ENCODE data around the gene WDR4. TPM values are rescaled to one million over a fixed set of nuclear protein-coding genes. Genes with fewer than 3 reads are reported as not detected.

WDR4 gene
- total RNA-seq, 1 experiment from 2014 or later: 42.6 TPM

DNA sequence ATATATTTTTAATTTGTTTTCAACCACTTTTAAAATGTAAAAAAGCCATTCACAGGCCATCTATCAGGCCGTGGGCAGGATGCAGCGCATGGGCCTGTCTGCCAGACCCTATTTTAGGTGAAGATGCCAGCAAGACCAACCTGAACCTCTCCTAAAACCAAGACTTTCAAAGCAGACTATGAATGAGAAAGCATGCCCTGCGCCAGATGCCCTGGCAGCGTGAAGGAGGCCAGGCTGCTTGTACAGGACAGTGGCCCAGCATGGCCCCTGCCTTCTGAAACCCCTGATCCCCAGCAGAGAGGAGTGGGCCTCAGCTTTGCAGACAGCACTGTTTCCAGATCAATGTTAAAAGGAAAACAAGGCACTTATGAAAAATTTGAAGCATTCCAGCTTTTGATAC lies 31.6 kb downstream of the WDR4 start:
- no peak overlapping the region for H3K27ac Mint-ChIP-seq
- ChIA-PET CTCF (no interaction called here), POLR2A (no interaction called here)
- no peaks in the 10 kb centered on the region for H3K27me3 Mint-ChIP-seq (ENCODE audit: low read depth)
- peaks cover 81% of the 10 kb centered on the region for H3K36me3 Mint-ChIP-seq
- ATAC-seq: no peak
- no peak for DNase-seq (ENCODE audit: low spot score)
- no peak overlapping the region for H3K4me3 Mint-ChIP-seq
- no peak for TF ChIP-seq FOXP1 (CRISPR knock-in tag; IDR thresholded peaks at IDR 0.05; ENCODE audit: borderline replicate concordance)
- TF ChIP-seq GRHL2 (CRISPR knock-in tag; IDR thresholded peaks at IDR 0.05; ENCODE audit: insufficient replicate concordance, severe bottlenecking): no peak
- TF ChIP-seq ZNF121 (CRISPR knock-in tag; IDR thresholded peaks at IDR 0.05): no peak
- TF ChIP-seq, protein P1, sequence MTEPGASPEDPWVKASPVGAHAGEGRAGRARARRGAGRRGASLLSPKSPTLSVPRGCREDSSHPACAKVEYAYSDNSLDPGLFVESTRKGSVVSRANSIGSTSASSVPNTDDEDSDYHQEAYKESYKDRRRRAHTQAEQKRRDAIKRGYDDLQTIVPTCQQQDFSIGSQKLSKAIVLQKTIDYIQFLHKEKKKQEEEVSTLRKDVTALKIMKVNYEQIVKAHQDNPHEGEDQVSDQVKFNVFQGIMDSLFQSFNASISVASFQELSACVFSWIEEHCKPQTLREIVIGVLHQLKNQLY (CRISPR knock-in tag; IDR thresholded peaks at IDR 0.05): no peak
- TF ChIP-seq, protein P2, sequence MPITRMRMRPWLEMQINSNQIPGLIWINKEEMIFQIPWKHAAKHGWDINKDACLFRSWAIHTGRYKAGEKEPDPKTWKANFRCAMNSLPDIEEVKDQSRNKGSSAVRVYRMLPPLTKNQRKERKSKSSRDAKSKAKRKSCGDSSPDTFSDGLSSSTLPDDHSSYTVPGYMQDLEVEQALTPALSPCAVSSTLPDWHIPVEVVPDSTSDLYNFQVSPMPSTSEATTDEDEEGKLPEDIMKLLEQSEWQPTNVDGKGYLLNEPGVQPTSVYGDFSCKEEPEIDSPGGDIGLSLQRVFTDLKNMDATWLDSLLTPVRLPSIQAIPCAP (CRISPR knock-in tag; IDR thresholded peaks at IDR 0.05): no peak
- TF ChIP-seq, protein P3, sequence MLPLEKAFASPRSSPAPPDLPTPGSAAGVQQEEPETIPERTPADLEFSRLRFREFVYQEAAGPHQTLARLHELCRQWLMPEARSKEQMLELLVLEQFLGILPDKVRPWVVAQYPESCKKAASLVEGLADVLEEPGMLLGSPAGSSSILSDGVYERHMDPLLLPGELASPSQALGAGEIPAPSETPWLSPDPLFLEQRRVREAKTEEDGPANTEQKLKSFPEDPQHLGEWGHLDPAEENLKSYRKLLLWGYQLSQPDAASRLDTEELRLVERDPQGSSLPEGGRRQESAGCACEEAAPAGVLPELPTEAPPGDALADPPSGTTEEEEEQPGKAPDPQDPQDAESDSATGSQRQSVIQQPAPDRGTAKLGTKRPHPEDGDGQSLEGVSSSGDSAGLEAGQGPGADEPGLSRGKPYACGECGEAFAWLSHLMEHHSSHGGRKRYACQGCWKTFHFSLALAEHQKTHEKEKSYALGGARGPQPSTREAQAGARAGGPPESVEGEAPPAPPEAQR (CRISPR knock-in tag; IDR thresholded peaks at IDR 0.05): no peak
- no peak for TF ChIP-seq SMAD3 (CRISPR knock-in tag; IDR thresholded peaks at IDR 0.05; ENCODE audit: borderline replicate concordance)
- TF ChIP-seq, protein P4, sequence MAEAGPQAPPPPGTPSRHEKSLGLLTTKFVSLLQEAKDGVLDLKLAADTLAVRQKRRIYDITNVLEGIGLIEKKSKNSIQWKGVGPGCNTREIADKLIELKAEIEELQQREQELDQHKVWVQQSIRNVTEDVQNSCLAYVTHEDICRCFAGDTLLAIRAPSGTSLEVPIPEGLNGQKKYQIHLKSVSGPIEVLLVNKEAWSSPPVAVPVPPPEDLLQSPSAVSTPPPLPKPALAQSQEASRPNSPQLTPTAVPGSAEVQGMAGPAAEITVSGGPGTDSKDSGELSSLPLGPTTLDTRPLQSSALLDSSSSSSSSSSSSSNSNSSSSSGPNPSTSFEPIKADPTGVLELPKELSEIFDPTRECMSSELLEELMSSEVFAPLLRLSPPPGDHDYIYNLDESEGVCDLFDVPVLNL (CRISPR knock-in tag; IDR thresholded peaks at IDR 0.05; ENCODE audit: borderline replicate concordance, low read depth): no peak
- TF ChIP-seq, protein P5, sequence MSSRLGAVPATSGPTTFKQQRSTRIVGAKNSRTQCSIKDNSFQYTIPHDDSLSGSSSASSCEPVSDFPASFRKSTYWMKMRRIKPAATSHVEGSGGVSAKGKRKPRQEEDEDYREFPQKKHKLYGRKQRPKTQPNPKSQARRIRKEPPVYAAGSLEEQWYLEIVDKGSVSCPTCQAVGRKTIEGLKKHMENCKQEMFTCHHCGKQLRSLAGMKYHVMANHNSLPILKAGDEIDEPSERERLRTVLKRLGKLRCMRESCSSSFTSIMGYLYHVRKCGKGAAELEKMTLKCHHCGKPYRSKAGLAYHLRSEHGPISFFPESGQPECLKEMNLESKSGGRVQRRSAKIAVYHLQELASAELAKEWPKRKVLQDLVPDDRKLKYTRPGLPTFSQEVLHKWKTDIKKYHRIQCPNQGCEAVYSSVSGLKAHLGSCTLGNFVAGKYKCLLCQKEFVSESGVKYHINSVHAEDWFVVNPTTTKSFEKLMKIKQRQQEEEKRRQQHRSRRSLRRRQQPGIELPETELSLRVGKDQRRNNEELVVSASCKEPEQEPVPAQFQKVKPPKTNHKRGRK (CRISPR knock-in tag; IDR thresholded peaks at IDR 0.05; ENCODE audit: borderline replicate concordance): no peak
- no peaks in the 10 kb centered on the region for H3K9me3 Mint-ChIP-seq
- no peaks in the 10 kb centered on the region for H3K4me1 Mint-ChIP-seq

DNA sequence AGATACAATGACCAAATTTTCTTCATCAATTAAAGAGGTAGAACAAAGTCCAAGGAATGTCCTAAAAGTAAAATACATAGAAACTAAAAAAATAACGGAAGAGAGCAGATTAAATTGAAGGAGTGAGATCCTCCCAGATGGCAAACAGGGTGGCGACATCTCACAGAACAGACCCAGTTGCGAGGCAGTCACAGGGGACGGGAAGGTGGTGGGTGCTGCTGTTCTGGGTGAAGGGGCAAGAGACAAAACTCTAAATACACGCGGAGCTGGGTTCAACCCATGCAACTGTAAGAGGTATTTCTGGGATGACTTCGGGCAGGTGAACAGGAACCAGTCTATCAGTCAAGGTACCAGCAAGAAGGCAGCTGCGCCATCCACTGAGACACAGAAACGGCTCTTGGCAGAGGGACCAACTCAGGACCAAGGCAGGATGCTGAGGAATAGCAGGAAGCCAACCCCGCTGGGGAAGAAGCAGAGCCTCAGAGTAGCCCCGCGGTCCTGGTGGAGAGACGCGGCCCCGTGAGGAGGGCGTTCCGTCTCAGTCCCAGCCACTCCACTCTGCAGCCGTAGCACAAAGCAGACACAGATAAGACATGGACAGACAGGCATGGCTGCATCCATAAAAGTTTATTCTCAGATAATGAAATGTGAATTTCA lies 32.2 kb downstream of the WDR4 start:
- CTCF ChIA-PET: no interaction called here
- Mint-ChIP-seq H3K36me3 (peaks cover 80% of the 10 kb centered on the region), H3K4me1 (no peaks in the 10 kb centered on the region)

More for the DNA sequence above, 32.2 kb downstream of the WDR4 start:
- ATAC-seq: no peak
- H3K27me3 Mint-ChIP-seq (ENCODE audit: low read depth): no peaks in the 10 kb centered on the region
- POLR2A ChIA-PET: no interaction called here
- TF ChIP-seq TEAD4 (CRISPR knock-in tag; IDR thresholded peaks at IDR 0.05) (no peak), JAZF1 (CRISPR knock-in tag; IDR thresholded peaks at IDR 0.05) (no peak), NFE2L1 (CRISPR knock-in tag; IDR thresholded peaks at IDR 0.05) (no peak), ZNF138 (CRISPR knock-in tag; conservative IDR thresholded peaks at IDR 0.05) (no peak), ZNF263 (CRISPR knock-in tag; IDR thresholded peaks at IDR 0.05; ENCODE audit: low read depth) (no peak)
- TF ChIP-seq, protein P6, sequence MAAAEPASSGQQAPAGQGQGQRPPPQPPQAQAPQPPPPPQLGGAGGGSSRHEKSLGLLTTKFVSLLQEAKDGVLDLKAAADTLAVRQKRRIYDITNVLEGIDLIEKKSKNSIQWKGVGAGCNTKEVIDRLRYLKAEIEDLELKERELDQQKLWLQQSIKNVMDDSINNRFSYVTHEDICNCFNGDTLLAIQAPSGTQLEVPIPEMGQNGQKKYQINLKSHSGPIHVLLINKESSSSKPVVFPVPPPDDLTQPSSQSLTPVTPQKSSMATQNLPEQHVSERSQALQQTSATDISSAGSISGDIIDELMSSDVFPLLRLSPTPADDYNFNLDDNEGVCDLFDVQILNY (CRISPR knock-in tag; IDR thresholded peaks at IDR 0.05): no peak
- TF ChIP-seq, protein P1 (CRISPR knock-in tag; IDR thresholded peaks at IDR 0.05): no peak
- TF ChIP-seq, protein P7, sequence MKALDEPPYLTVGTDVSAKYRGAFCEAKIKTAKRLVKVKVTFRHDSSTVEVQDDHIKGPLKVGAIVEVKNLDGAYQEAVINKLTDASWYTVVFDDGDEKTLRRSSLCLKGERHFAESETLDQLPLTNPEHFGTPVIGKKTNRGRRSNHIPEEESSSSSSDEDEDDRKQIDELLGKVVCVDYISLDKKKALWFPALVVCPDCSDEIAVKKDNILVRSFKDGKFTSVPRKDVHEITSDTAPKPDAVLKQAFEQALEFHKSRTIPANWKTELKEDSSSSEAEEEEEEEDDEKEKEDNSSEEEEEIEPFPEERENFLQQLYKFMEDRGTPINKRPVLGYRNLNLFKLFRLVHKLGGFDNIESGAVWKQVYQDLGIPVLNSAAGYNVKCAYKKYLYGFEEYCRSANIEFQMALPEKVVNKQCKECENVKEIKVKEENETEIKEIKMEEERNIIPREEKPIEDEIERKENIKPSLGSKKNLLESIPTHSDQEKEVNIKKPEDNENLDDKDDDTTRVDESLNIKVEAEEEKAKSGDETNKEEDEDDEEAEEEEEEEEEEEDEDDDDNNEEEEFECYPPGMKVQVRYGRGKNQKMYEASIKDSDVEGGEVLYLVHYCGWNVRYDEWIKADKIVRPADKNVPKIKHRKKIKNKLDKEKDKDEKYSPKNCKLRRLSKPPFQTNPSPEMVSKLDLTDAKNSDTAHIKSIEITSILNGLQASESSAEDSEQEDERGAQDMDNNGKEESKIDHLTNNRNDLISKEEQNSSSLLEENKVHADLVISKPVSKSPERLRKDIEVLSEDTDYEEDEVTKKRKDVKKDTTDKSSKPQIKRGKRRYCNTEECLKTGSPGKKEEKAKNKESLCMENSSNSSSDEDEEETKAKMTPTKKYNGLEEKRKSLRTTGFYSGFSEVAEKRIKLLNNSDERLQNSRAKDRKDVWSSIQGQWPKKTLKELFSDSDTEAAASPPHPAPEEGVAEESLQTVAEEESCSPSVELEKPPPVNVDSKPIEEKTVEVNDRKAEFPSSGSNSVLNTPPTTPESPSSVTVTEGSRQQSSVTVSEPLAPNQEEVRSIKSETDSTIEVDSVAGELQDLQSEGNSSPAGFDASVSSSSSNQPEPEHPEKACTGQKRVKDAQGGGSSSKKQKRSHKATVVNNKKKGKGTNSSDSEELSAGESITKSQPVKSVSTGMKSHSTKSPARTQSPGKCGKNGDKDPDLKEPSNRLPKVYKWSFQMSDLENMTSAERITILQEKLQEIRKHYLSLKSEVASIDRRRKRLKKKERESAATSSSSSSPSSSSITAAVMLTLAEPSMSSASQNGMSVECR (CRISPR knock-in tag; IDR thresholded peaks at IDR 0.05; ENCODE audit: borderline replicate concordance): no peak
- TF ChIP-seq, protein P2 (CRISPR knock-in tag; IDR thresholded peaks at IDR 0.05): no peak
- H3K27ac Mint-ChIP-seq: peak overlapping the region; percentile 33; the same call in 1 of the 2 replicates
- no peak overlapping the region for H3K4me3 Mint-ChIP-seq
- DNase-seq (ENCODE audit: low spot score): no peak
- no peaks in the 10 kb centered on the region for H3K9me3 Mint-ChIP-seq
